ENCODE results near the gene ATP13A1.

DNA sequence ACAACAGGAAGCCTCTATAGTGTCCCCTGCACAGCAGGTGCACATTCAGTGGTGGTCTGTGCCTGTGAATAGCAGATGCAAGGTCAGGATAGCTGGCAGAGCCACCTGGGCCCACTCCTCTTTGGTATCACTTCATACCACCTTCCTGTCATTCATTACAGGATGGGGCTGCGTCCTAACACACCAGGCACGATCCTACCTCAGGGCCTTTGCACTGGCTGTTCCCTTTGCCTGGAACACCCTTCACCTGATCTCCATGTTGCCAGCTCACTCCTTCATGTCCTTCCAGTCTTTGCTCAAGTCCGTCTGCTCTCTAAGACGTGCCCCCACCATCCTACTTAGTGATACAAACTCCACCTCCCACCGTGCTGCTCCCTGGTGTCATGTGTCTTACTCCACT is 30.8 kb downstream of the ATP13A1 start:
- TF ChIP-seq, protein P1, sequence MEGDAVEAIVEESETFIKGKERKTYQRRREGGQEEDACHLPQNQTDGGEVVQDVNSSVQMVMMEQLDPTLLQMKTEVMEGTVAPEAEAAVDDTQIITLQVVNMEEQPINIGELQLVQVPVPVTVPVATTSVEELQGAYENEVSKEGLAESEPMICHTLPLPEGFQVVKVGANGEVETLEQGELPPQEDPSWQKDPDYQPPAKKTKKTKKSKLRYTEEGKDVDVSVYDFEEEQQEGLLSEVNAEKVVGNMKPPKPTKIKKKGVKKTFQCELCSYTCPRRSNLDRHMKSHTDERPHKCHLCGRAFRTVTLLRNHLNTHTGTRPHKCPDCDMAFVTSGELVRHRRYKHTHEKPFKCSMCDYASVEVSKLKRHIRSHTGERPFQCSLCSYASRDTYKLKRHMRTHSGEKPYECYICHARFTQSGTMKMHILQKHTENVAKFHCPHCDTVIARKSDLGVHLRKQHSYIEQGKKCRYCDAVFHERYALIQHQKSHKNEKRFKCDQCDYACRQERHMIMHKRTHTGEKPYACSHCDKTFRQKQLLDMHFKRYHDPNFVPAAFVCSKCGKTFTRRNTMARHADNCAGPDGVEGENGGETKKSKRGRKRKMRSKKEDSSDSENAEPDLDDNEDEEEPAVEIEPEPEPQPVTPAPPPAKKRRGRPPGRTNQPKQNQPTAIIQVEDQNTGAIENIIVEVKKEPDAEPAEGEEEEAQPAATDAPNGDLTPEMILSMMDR (conservative IDR thresholded peaks at IDR 0.05), result no peak
- no peak for TF ChIP-seq EZH2 (IDR thresholded peaks at IDR 0.05; ENCODE audit: low read depth)
